Gastroesophageal sphincter (tissue), 4 donors: ENCODE results near the gene HPCAL1. TPM values are rescaled to one million over a fixed set of nuclear protein-coding genes. Genes with fewer than 3 reads are reported as not detected.

Source experiments
- ATAC-seq: fragments of 150-250 bp; one replicate; pipeline ENCODE4 v1.9.1; 2016; ENCODE audit warnings: mild to moderate bottlenecking, moderate library complexity
- H3K27ac ChIP-seq, 4 donors: fragments of 200-600 bp; sonication (generic) in 3 of 4; 1 replicate in 3 of 4; 2 replicates in 1 of 4; pipeline ENCODE4 v1.5.1; 2016 to 2019
- H3K27me3 ChIP-seq: fragments of 200-600 bp; sonication (generic); one replicate; pipeline ENCODE4 v1.5.1; 2019
- H3K36me3 ChIP-seq, 2 donors: fragments of 200-600 bp; sonication (generic); one replicate each; pipeline ENCODE4 v1.5.1; 2019; ENCODE audit warnings: control low read depth in 1 of 2
- H3K4me1 ChIP-seq, 3 donors: fragments of 200-600 bp; sonication (generic); 1 replicate in 2 of 3; 2 replicates in 1 of 3; pipeline ENCODE4 v1.5.1; 2016 to 2019; ENCODE audit warnings: control low read depth in 2 of 3
- H3K4me3 ChIP-seq, 2 donors: fragments of 200-600 bp; sonication (generic); one replicate each; pipeline ENCODE4 v1.5.1; 2019; ENCODE audit warnings: mild to moderate bottlenecking in 1 of 2, moderate library complexity in 1 of 2
- H3K9me3 ChIP-seq, 3 donors: fragments of 200-600 bp; sonication (generic); one replicate each; pipeline ENCODE4 v1.5.1; 2017 to 2019; ENCODE audit warnings: control low read depth in 2 of 3
- CTCF ChIP-seq, 4 experiments: fragments of 200-600 bp in 2 of 4; fragments of 450-650 bp in 2 of 4; sonication (generic) in 1 of 4; IDR thresholded peaks; one replicate each; pipeline ENCODE4 v1.5.1; 2017 to 2019; ENCODE audit warnings: antibody characterized with exemption in 4 of 4, mild to moderate bottlenecking in 2 of 4, moderate library complexity in 2 of 4
- EP300 ChIP-seq: sonication (generic); formaldehyde crosslinking; IDR thresholded peaks from one replicate; pipeline ENCODE4 v1.6.1; 2017; ENCODE audit warnings: antibody characterized with exemption, mild to moderate bottlenecking
- POLR2A ChIP-seq, 2 donors: fragments of 450-650 bp; IDR thresholded peaks; one replicate each; pipeline ENCODE4 v1.6.1; 2017; ENCODE audit warnings: antibody characterized with exemption in 2 of 2, mild to moderate bottlenecking in 2 of 2, moderate library complexity in 1 of 2
- POLR2AphosphoS5 ChIP-seq: sonication (generic); formaldehyde crosslinking; IDR thresholded peaks from one replicate; pipeline ENCODE4 v1.6.1; 2017; ENCODE audit warnings: antibody characterized with exemption
- WGBS, 2 donors: methylation state at CpG; one replicate each; pipeline ENCODE4 v1.1.5; 2018; ENCODE audit warnings: low coverage in 1 of 2; 5-methylcytosine and 5-hydroxymethylcytosine counted together
- total RNA-seq, 4 donors: library from RNA; depleted of rRNA; stranded (reverse); fragments of >200 nt; gene quantifications; one replicate each; pipeline ENCODE4 v1.1.0, GENCODE V29; 2016

HPCAL1 gene
- total RNA-seq, 4 donors from 2014 or later: 17.0 to 42.1 (median 29.8) TPM

- H3K27ac ChIP-seq: no peak overlapping the region
- ATAC-seq: no peak
- TF ChIP-seq EP300 (no peak), POLR2AphosphoS5 (no peak), POLR2A (IDR thresholded peaks at IDR 0.05) (no peak), CTCF (IDR thresholded peaks at IDR 0.05) (no peak)
- H3K4me1 ChIP-seq: peaks cover 0 to 25% (median 0%) of the 10 kb centered on the region in 3 donors
- no peaks in the 10 kb centered on the region for H3K9me3 ChIP-seq
- no peaks in the 10 kb centered on the region for H3K27me3 ChIP-seq
- WGBS, 2 donors: 49 to 82% methylated on average over 2 to 3 of the region's 5 CpGs
- no peaks in the 10 kb centered on the region for H3K36me3 ChIP-seq
- no peak overlapping the region for H3K4me3 ChIP-seq
Measured at GRCh38 chr2:10324095-10324832, 21.6 kb downstream of the HPCAL1 start.

- H3K4me1 ChIP-seq: peaks cover 0 to 38% (median 6%) of the 10 kb centered on the region in 3 donors
- no peaks in the 10 kb centered on the region for H3K27me3 ChIP-seq
- 87 to 98% methylated on average over 6 to 7 of the region's 17 CpGs for WGBS, 2 donors
- H3K9me3 ChIP-seq: no peaks in the 10 kb centered on the region
- ATAC-seq: no peak
- no peak for TF ChIP-seq CTCF (IDR thresholded peaks at IDR 0.05)
- H3K36me3 ChIP-seq: no peaks in the 10 kb centered on the region
- H3K27ac ChIP-seq: no peak overlapping the region
- H3K4me3 ChIP-seq: no peak overlapping the region
Measured at GRCh38 chr2:10325278-10326145, 22.8 kb downstream of the HPCAL1 start.

GRCh38 chr2:10326151-10326616 is 23.5 kb downstream of the HPCAL1 start:
- no peak overlapping the region for H3K4me3 ChIP-seq
- ATAC-seq: no peak
- H3K36me3 ChIP-seq: no peaks in the 10 kb centered on the region
- WGBS, 2 donors: 71 to 84% methylated on average over 2 to 3 of the region's 7 CpGs
- H3K27me3 ChIP-seq: no peaks in the 10 kb centered on the region
- H3K9me3 ChIP-seq: no peaks in the 10 kb centered on the region
- no peak for TF ChIP-seq EP300
- TF ChIP-seq POLR2A (IDR thresholded peaks at IDR 0.05): no peak
- no peak for TF ChIP-seq CTCF (IDR thresholded peaks at IDR 0.05)
- no peak for TF ChIP-seq POLR2AphosphoS5
- H3K4me1 ChIP-seq: peaks cover 0 to 45% (median 13%) of the 10 kb centered on the region in 3 donors
- H3K27ac ChIP-seq: no peak overlapping the region

GRCh38 chr2:10326707-10327594 is 24.2 kb downstream of the HPCAL1 start:
- Histone ChIP-seq H3K4me1 (peaks cover 0 to 52% (median 17%) of the 10 kb centered on the region in 3 donors), H3K9me3 (no peaks in the 10 kb centered on the region), H3K36me3 (no peaks in the 10 kb centered on the region), H3K27me3 (no peaks in the 10 kb centered on the region), H3K27ac (no peak overlapping the region), H3K4me3 (no peak overlapping the region)
- ATAC-seq: no peak
- 56 to 94% methylated on average over 3 to 4 of the region's 15 CpGs for WGBS, 2 donors
- TF ChIP-seq CTCF (IDR thresholded peaks at IDR 0.05) (no peak), POLR2AphosphoS5 (no peak), EP300 (no peak), POLR2A (IDR thresholded peaks at IDR 0.05) (no peak)
